ENCODE measurements around the gene KLHDC4. TPM values are rescaled to one million over a fixed set of nuclear protein-coding genes. Genes with fewer than 3 reads are reported as not detected.

The KLHDC4 gene
- total and polyA plus RNA-seq, 2 donors from 2014 or later = 25.0 to 42.2 TPM

GRCh38 chr16:87701505-87701921 lies 64.3 kb downstream of the KLHDC4 start:
- no peak overlapping the region for H3K4me3 ChIP-seq (ENCODE audit: low read length in 3 of 3)
- no peaks in the 10 kb centered on the region for H3K27me3 ChIP-seq (ENCODE audit: control insufficient read depth, insufficient read depth, low read length)
- peaks cover 0 to 2% (median 0%) of the 10 kb centered on the region in 3 donors for H3K4me1 ChIP-seq (ENCODE audit: control insufficient read depth in 2 of 3, insufficient read depth in 2 of 3, low read depth in 1 of 3, low read length in 3 of 3)
- H3K27ac ChIP-seq (ENCODE audit: low read depth in 2 of 2, low read length in 2 of 2) = no peak overlapping the region
- H3K36me3 ChIP-seq (ENCODE audit: control insufficient read depth in 2 of 3, insufficient read depth in 3 of 3, low read length in 3 of 3) = peaks cover 0 to 4% (median 0%) of the 10 kb centered on the region in 3 donors
- FAIRE-seq = no peak
- no peak for DNase-seq
- H3K9ac ChIP-seq (ENCODE audit: low read length in 3 of 3) = no peak overlapping the region
- TF ChIP-seq, protein P1, sequence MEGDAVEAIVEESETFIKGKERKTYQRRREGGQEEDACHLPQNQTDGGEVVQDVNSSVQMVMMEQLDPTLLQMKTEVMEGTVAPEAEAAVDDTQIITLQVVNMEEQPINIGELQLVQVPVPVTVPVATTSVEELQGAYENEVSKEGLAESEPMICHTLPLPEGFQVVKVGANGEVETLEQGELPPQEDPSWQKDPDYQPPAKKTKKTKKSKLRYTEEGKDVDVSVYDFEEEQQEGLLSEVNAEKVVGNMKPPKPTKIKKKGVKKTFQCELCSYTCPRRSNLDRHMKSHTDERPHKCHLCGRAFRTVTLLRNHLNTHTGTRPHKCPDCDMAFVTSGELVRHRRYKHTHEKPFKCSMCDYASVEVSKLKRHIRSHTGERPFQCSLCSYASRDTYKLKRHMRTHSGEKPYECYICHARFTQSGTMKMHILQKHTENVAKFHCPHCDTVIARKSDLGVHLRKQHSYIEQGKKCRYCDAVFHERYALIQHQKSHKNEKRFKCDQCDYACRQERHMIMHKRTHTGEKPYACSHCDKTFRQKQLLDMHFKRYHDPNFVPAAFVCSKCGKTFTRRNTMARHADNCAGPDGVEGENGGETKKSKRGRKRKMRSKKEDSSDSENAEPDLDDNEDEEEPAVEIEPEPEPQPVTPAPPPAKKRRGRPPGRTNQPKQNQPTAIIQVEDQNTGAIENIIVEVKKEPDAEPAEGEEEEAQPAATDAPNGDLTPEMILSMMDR (IDR thresholded peaks at IDR 0.05; ENCODE audit: borderline replicate concordance, extremely low read depth, insufficient read depth) = no peak
- intact Hi-C loops (cut with DNase I) = no loop called here
- no peaks in the 10 kb centered on the region for H3K9me3 ChIP-seq (ENCODE audit: control insufficient read depth in 2 of 3, insufficient read depth in 1 of 3, low read length in 3 of 3)

GRCh38 chr16:87701078-87701460 lies 64.7 kb downstream of the KLHDC4 start:
- FAIRE-seq (no peak), DNase-seq (no peak)
- Histone ChIP-seq H3K4me1 (ENCODE audit: control insufficient read depth in 2 of 3, insufficient read depth in 2 of 3, low read depth in 1 of 3, low read length in 3 of 3) (peaks cover 0 to 2% (median 0%) of the 10 kb centered on the region in 3 donors), H3K27ac (ENCODE audit: low read depth in 2 of 2, low read length in 2 of 2) (no peak overlapping the region), H3K9me3 (ENCODE audit: control insufficient read depth in 2 of 3, insufficient read depth in 1 of 3, low read length in 3 of 3) (no peaks in the 10 kb centered on the region), H3K36me3 (ENCODE audit: control insufficient read depth in 2 of 3, insufficient read depth in 3 of 3, low read length in 3 of 3) (peaks cover 0 to 4% (median 0%) of the 10 kb centered on the region in 3 donors), H3K27me3 (ENCODE audit: control insufficient read depth, insufficient read depth, low read length) (no peaks in the 10 kb centered on the region), H3K9ac (ENCODE audit: low read length in 3 of 3) (no peak overlapping the region), H3K4me3 (ENCODE audit: low read length in 3 of 3) (no peak overlapping the region)
- intact Hi-C loops (cut with DNase I) = no loop called here
- TF ChIP-seq, protein P1 (IDR thresholded peaks at IDR 0.05; ENCODE audit: borderline replicate concordance, extremely low read depth, insufficient read depth) = no peak

DNA sequence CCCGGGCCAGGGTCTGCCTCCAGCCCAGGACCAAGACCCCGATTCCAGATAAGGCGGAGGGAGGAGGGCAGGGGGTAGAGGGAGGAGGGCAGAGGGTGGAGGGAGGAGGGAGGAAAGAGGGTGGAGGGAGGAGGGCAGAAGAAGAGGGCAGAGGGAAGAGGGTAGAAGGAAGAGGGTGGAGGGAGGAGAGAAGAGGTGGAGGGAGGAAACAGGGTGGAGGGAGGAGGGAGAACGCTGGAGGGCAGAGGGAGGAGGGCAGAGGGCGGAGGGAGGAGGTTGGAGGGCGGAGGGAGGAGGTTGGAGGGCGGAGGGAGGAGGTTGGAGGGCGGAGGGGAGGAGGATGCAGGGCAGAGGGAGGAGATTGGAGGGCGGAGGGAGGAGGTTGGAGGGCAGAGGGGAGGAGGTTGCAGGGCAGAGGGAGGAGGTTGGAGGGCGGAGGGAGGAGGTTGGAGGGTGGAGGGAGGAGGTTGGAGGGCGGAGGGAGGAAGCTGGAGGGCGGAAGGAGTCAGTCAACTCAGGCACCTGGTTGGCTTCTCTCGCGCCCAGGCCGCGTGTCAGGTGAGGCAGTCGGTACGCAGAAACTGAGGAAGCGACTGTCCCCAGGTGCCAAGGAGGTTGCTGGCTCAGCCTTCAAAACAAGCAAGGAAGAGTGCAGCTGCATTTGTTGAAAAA lies 65.2 kb downstream of the KLHDC4 start:
- no peaks in the 10 kb centered on the region for H3K27me3 ChIP-seq (ENCODE audit: control insufficient read depth, insufficient read depth, low read length)
- no peaks in the 10 kb centered on the region for H3K9me3 ChIP-seq (ENCODE audit: control insufficient read depth in 2 of 3, insufficient read depth in 1 of 3, low read length in 3 of 3)
- no peak for FAIRE-seq
- H3K36me3 ChIP-seq (ENCODE audit: control insufficient read depth in 2 of 3, insufficient read depth in 3 of 3, low read length in 3 of 3) = peaks cover 0 to 4% (median 0%) of the 10 kb centered on the region in 3 donors
- H3K9ac ChIP-seq (ENCODE audit: low read length in 3 of 3) = no peak overlapping the region
- TF ChIP-seq, protein P1 (IDR thresholded peaks at IDR 0.05; ENCODE audit: borderline replicate concordance, extremely low read depth, insufficient read depth) = no peak
- H3K4me3 ChIP-seq (ENCODE audit: low read length in 3 of 3) = no peak overlapping the region
- intact Hi-C loops (cut with DNase I) = no loop called here
- peaks cover 0 to 2% (median 0%) of the 10 kb centered on the region in 3 donors for H3K4me1 ChIP-seq (ENCODE audit: control insufficient read depth in 2 of 3, insufficient read depth in 2 of 3, low read depth in 1 of 3, low read length in 3 of 3)
- H3K27ac ChIP-seq (ENCODE audit: low read depth in 2 of 2, low read length in 2 of 2) = no peak overlapping the region
- DNase-seq = no peak
